NAMALWA (cell line): ENCODE data around the gene ZNF587.
"Not testable (repeated sequence)": the region's sequence is repeated elsewhere in the genome, so short reads cannot be mapped to it uniquely, and the experiment has no call there.

Experiments
- DNase-seq: peaks from one replicate; pipeline ENCODE4 v3.0.0-alpha.2; 2015; ENCODE audit warnings: low spot score

The ZNF587 gene

DNA sequence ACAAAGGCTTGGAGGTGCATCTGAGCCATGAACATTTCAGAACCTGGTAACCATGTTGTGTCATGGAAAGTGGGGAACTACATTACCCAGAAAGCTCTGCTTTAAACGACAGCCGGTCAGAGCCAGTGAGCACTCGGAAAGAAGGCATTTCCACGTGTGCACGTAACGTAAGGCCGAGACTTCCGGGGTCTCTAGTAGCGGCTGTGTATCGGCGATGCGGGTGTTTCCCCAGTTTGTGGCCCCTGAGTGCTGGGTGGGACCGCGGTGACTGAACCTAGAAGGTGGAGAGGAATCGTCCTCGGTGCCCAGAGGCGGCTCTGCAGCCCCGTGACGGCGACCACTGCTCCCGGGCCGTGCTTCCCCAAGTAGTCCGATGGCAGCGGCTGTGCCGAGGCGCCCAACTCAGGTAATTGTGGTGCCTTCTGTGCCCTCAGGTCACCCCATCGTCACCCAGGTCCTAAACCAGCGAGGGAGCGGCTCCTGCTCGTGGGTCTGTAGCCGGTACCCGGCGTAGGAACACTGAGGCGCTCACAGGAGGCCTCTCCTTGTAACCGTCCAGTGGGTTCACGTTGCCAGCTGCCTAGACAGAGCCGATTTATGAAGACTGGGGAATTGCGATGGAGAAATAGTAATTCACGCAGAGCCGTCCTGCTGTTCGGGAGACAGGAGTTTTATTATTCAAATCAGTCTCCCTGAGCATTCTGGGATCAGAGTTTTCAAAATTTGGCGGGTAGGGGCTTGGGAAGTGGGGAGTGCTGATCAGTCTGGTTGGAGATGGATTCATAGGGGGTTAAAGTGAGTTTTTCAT is at the start of gene ZNF587:
ZNF587 (plus strand) TSS at position 194 of the 808 bp plus-strand sequence; CDS start at position 374, 180 bp downstream.
- peak; percentile 96 for DNase-seq

DNA sequence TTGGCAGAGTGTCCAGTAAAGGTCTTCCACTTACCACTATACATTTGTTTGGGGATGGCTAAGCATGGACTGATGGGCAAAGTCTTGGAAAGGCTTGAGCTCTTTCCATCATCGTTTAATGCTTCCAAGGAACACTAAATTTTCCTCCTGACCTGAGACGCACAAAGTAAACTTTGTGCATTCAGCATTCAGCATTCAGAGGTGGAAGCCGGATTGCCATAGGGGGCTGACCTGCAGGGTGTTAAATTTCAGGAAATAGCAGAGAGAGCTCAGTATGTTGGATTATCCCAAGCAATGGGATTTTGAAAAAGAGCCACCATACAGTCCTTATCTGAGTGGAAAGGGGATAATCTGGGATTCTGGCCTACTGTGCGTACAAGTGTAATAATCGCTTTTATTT is 49.0 kb upstream of the ZNF587 start:
- no peak for DNase-seq

DNA sequence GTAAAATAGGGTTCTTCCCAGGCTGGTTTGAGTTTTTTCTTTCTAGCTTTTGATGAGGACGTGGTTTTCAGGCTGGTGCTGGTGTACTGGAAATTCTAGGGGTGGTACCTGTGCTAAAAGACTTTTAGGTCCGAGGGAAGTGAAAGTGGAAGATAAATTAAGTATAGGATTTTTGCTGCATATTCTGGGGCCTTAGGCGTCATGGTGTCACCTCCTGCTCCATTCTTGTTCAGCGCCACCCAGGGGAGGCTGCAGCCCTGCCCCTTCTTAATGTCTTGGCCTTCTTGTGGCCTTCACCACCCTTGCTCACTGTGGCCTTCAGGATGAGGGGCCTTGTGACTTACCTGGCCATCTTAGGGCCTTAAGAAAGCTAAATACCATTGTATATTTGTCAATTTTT is 47.4 kb upstream of the ZNF587 start:
- DNase-seq = peak; percentile 61

DNA sequence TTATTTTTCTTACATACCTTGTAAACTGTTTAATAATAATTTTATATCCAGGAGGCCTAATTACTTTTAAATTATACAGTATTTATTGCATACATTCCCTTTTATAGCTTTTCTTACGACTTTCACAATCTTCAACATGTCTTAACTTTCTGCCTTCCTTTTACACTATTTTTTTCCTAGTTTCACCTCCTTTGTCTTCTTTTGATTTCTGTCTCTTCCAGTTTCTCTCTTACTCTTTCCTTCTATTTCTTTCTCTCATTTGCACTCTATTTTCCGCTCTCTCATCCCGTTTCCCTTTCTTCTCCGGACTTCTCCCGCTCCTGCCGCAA is 46.4 kb upstream of the ZNF587 start:
- no peak for DNase-seq

DNA sequence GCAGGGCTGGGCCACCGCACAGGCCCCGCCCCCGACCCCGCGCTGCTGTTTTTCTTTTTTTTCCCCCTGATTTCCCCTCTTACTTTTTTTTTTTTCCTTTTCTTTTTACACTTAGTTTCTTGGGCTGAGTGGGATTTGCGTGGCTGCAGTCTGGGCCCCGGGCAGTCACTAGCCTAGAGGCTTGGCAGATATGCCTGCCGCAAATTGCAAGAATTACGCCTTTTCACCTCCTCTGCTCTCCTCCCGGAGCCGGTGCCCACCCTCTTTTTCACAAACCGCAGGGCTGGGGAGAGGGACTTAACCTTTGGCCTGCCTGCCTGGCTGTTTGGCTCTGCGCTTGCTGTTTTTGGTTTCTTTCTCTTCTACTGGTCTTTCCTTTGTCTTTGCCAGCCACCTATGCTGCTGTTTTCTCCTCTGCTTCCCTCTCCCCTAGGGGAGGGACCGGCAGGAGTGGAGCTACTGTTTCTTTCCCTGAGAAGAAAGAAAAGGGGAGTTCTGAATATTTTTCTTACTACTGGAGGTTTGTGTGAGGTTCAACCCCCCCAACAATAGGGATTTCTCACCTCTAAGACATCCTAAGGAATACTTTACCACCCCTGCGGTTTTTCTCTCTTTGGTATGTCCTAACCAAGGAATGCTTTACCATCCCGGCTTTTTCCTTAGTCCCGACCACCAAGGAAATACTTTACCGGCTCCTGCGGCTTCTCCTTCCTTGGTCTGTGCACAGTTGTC is 45.9 kb upstream of the ZNF587 start:
- no peak for DNase-seq

DNA sequence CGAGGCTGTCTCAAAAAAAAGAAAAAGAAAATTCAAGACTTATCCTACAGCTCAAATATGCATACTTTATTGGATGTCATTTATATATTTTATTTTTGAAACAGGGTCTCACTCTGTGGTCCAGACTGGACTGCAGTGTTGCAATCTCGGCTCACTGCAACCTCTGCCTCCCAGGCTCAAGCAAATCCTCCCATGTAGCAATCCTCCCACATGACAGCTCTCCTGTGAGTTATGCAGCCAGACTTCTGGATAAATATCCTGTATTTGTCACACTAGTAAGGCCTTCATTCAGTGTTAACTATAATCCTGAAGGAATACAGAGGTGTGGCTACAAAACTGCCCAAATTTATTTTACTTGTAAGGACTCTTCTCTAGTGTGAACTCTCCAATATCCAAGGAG is 42.1 kb upstream of the ZNF587 start:
- DNase-seq = no peak

DNA sequence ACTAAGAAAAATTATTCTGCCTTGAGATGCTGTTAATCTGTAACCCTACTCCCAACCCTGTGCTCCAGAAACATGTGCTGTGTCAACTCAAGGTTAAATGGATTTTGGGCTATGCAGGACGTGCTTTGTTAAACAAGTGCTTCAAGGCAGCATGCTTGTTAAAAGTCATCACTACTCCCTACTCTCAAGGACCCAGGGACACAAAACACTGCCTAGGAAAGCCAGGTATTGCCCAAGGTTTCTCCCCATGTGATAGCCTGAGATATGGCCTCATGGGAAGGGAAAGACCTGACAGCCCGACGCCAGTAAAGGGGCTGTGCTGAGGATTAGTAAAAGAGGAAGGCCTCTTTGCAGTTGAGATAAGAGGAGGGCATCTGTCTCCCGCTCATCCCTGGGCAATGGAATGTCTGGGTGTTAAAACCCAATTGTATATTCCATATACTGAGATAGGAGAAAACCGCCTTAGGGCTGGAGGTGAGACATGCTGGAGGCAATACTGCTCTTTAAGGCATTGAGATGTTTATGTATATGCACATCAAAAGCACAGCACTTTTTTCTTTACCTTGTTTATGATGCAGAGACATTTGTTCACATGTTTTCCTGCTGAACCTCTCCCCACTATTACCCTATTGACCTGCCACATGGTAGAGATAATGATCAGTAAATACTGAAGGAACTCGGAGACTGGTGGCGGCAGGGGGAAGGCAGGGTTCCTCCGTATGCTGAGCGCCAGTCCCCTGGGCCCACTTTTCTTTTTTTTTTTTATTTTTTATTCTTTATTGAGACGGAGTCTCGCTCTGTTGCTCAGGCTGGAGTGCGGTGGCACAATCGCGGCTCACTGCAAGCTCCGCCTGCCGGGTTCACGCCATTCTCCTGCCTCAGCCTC is 39.0 kb upstream of the ZNF587 start:
- not testable (repeated sequence) for DNase-seq

DNA sequence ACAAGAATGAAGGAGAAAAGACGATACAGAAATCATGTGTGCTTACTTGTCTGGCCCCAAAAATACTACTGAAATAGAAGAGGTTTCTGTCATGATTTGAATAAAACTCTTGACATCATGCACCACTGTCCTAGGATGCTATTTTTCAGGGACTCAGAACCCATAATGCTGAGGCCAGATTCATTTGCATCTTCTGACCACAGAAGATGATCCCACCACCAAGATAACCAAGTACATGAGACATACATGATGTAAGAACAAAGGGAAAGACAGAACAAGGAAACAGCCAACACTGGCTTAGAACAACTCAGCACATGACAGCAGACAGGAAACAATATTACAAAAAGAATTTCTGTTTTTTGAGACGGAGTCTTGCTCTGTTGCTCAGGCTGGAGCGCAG is 37.4 kb upstream of the ZNF587 start:
- peak; percentile 48 for DNase-seq

DNA sequence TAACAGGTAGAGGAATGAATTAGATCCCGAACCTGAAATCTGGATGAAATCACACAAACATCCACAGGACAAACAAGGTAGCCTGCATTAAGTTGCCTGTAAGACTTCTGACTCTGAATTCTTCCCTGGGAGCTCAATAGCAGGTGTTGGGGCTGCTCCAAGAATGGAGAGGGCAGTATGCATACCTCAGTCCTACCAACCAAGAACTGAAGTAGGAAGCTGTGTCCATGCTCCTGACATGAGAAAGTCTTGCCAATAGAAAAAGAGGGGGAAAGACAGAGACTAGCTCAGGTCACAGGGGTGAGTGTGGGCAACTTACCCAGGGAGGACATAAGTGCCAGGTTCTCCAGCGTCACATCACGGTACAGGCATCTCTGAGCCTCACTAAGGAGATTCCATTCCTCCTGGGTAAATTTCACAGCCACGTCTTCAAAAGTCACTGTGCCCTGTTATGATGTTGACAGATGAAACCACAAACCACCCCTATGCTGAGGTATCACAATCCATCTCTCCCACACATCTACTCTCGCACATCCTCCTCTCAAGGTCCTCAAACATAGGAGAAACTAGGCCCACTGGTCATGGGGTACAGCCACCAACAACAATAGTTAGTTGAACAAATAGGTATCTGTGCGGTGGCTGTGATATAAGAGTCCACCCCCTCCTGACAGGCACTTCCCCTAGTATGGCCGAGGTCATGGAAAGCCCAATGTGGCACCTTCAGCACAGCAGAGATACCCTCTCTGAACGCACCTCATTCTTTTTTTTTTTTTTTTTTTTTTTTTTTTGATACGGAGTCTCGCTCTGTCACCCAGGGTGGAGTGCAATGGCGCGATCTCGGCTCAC is 36.5 kb upstream of the ZNF587 start:
- not testable (repeated sequence) for DNase-seq

DNA sequence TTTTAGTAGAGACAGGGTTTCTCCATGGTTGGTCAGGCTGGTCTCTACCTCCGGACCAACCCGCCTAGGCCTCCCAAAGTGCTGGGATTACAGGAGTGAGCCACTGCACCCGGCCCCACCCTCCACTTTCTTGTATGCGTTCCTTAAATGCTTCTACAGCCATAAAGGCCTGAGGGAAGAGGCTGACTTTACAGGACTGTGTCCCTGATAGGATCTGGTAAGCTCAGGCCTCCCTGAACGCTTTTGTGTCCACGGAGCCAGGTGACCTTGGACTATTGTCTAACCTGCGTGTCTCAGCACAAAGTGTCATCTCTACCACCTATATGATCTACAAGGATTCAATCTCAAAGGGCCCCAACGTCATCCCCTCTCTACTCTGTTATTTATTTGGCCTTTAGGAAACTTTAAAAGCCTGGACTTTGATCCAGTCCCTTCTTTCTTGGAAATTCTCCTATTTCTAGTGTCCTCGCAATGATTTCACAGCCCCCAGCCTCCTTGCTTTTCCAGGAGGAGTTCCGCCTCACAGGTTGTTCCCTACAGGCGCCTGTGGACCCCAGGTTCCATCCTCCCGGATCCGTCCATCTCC is 35.6 kb upstream of the ZNF587 start:
- no peak for DNase-seq

DNA sequence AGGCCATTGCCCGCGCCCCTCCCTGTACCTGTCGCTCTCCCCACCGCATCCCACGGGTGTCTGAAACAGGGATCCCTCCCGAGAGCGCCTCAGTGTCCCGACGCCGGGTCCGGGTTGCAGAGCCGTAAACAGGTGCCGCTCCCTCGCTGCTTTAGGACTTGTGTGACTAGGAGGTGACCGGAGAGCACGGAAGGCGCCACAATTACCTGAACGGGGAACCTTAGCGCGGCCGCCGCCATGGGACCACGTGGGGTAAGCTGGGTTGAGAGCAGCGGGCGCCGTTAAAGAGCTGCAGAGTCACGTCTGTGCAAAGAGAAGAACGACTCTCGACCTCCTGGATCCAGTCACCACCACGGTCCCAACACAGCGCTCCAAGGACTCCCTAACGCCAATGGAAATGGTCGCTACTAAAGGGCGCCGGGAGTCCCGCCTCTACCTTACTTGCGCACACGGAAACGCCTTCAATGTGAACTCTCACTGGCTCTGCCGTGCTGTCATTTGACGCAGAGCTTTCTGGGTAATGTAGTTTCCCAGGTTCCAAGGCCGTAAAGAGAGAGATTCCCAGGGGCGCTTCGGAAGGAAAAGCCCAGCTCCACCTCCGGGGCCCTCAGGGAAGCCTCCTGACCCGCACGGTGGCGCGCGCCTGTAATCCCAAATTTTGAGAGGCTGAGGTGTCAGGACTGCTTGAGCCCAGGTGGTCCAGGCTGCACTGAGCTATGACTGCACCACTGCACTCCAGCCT is 35.0 kb upstream of the ZNF587 start, which contains the start of gene ZNF552:
ZNF552 (minus strand) TSS at position 409 of the 742 bp plus-strand sequence; CDS start at position 239, 170 bp downstream.
- peak; percentile 93 for DNase-seq

DNA sequence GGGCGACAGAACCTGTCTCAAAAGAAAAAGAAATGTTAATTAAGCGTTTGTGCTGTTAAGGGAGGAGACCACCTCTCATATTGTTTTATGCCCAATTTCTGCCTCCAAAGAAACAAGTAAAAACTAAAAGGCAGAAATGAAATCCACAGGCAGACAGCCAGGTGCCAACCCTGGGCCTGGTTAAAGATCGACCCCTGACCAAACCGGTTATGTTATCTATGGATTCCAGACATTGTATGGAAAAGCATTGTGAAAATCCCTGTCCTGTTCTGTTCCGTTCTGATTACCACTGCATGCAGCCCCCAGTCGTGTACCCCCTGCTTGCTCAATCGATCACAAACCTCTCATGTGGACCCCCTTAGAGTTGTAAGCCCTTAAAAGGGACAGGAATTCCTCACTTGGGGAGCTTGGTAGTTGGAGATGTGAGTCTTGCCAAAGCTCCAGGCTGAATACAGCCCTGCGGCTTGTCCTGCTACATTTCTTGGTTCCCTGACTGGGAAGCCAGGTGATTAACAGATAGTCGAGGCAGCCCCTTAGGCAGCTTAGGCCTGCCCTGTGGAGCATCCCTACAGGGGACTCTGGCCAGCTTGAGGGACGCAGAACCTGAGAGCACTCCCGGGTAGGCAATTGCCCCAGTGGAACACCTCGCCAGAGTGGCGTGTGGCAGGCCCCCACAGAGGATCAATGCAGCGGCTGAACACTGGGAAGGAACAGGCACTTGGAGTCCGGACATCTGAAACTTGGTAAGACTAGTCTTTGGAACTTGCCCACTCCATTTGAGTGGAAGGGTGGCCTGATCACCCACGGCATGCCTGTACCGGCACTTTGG is 34.2 kb upstream of the ZNF587 start:
- DNase-seq = no peak

DNA sequence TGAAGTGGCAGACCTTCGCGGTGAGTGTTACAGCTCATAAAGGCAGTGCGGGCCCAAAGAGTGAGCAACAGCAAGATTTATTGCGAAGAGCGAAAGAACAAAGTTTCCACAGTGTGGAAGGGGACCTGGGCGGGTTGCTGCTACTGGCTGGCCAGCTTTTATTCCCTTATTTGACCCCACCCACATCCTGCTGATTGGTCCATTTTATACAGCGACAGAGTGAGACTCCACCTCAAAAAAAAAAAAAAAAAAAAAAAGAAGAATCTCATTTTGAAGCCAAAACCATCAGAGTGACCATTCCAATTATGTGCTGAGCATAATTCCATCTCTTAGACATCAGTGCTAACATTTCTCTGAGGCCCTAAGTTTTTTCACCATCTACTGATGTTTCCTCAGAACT is 33.0 kb upstream of the ZNF587 start:
- peak; percentile 67 for DNase-seq

DNA sequence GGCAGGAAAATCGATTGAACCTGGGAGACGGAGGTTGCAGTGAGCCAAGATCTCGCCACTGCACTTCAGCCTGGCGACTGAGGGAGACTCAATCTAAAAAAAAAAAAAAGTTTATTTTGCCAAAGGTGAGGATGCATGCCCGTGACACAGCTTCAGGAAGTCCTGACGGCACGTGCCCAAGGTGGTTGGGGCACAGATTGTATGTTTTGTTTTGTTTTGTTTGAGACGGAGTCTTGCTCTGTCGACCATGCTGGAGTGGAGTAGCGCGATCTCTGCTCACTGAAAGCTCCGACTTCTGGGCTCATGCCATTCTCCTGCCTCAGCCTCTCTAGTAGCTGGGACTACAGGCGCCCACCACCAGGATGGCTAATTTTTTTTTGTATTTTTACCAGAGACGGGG is 31.7 kb upstream of the ZNF587 start:
- no peak for DNase-seq

DNA sequence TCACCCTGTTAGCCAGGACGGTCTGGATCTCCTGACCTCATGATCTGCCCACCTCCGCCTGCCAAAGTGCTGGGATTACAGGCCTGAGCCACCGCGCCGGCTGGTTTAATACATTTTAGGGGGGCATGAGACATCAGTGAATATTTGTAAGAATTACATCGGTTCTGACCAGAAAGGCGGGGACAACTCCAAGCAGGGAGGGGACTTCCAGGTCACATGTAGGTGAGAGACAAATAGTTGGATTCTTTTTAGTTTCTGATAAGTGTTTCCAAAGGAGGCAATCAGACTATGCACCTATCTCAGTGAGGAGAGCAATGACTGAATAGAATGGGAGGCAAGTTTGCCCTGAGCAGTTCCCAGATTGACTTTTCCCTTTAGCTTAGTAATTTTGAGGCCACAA is 31.3 kb upstream of the ZNF587 start:
- DNase-seq = no peak

DNA sequence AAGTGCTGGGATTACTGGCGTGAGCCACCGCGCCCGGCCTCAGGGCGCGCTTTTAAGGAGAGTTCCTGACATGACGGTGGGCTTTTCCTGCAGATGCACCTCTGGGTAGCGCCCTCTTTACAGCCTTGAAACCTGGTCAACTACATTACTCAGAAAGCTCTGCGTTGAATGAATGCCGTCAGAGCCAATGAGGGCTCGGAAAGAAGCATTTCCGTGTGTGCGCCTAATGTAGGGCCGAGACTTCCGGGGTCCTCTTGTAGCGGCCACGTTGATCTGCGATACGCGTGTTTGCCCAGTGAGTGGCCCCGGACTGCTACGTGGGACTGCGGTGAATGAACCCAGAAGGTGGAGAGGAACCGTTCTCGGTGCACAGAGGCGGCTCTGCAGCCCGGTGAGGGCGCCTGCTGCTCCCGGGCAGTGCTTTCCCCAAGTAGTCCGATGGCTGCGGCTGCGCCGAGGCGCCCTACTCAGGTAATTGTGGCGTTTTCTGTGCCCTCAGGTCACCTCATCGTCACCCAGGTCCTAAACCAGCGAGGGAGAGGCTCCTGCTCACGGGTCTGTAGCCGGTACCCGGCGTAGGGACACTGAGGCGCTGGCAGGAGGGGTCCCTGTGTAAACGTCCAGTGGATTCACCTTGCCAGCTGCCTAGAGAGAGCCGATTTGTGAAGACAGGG is 30.0 kb upstream of the ZNF587 start:
- peak; percentile 97 for DNase-seq

DNA sequence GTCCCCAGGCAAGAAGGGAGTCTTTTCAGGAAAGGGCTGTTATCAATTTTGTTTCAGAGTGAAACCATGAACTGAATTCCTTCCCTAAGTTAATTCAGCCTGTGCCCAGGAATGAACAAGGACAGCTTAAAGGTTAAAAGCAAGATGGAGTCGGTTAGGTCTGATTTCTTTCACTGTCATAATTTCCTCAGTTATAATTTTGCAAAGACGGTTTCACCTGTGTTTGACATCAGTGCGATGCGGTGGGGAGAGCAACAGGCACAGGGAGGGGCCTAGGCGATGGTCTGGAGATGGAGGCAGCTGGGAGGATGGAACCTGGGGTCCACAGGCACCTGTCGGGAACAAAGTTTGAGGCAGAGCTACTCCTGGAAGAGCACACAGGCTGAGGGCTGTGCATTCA is 29.1 kb upstream of the ZNF587 start:
- no peak for DNase-seq

DNA sequence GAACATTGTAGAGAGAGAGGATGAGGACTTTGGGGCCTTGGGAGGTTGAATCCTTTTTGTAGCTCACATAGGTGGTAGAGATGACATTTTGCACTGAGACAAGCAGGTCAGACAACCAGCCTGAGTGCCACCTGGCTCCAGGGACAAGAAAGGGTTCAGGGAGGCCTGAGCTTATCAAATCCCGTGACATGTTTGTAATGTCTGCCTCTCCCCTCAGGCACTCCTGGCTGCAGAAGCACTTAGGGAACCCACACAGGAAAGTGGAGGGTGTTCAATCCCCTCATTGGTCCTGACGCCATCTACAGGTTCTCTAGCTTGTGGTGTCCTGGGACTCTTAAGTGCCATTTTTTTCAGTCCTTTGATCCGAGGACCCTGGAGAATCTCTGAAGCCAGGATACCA is 28.6 kb upstream of the ZNF587 start:
- not testable (repeated sequence) for DNase-seq

DNA sequence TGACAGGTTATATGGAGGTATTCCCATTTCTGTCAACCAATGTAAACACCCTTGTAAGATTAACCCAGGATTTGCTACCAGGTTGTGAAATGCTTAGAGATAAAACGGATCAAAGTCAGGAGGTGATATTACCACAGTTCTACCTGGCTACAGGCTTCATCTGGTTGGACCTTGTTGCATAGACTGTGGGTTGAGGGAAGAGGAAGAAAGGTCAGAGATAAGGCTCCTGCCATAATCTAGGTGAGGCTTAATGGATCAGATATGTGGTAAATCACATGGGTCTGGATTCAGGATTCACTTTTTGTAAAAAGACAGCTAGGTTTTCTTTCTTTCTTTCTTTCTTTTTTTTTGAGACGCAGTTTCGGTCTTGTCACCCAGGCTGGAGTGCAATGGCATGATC is 28.2 kb upstream of the ZNF587 start:
- DNase-seq = not testable (repeated sequence)
